K562 (cell line): ENCODE data around the gene CLDN5. TPM values are rescaled to one million over a fixed set of nuclear protein-coding genes. Genes with fewer than 3 reads are reported as not detected.

Experiments used
- ADNP ChIP-seq: fragments of 200-800 bp; sonication (Bioruptor generic); IDR thresholded peaks from 2 replicates; pipeline ENCODE4 v1.6.1; 2016; ENCODE audit warnings: missing genetic modification characterization, missing compliant biosample characterization
- ATF1 ChIP-seq, 2 experiments: fragments of 450-650 bp in 1 of 2; IDR thresholded peaks; 2 replicates each; pipeline ENCODE4 v1.6.1; 2016; ENCODE audit warnings: missing compliant biosample characterization in 1 of 2, missing genetic modification characterization in 1 of 2
- CBFB ChIP-seq: sonication (generic); formaldehyde crosslinking; IDR thresholded peaks from 2 replicates; pipeline ENCODE4 v1.4.0; 2020; ENCODE audit warnings: mild to moderate bottlenecking, missing genetic modification reagents
- E2F3 ChIP-seq: fragments of 250-450 bp; sonication (Bioruptor Pico); IDR thresholded peaks from 2 replicates; pipeline ENCODE4 v1.4.0; 2020; ENCODE audit warnings: mild to moderate bottlenecking
- FOS ChIP-seq: IDR thresholded peaks from 3 replicates; pipeline ENCODE4 v1.6.1; 2011; ENCODE audit not compliant: insufficient read length; ENCODE audit errors: extremely low read depth
- GABPB2 ChIP-seq: fragments of 250-450 bp; sonication (Bioruptor Pico); conservative IDR thresholded peaks from 2 replicates; pipeline ENCODE4 v1.5.1; 2021; ENCODE audit warnings: mild to moderate bottlenecking
- MAFF ChIP-seq: IDR thresholded peaks from 2 replicates; pipeline ENCODE4 v1.6.1; 2012; ENCODE audit warnings: low read length, improper control_type of control experiment
- MED1 ChIP-seq: sonication (generic); formaldehyde crosslinking; IDR thresholded peaks from 2 replicates; pipeline ENCODE4 v1.8.1; 2023; ENCODE audit warnings: missing genetic modification reagents, borderline replicate concordance
- NFXL1 ChIP-seq: fragments of 450-650 bp; formaldehyde crosslinking; IDR thresholded peaks from 2 replicates; pipeline ENCODE4 v1.4.0; 2021; ENCODE audit warnings: mild to moderate bottlenecking
- POLR2A ChIP-seq: fragments of 450-650 bp; conservative IDR thresholded peaks from 2 replicates; pipeline ENCODE4 v1.6.1; 2016
- POLR2AphosphoS2 ChIP-seq: IDR thresholded peaks from 2 replicates; pipeline ENCODE4 v1.6.1; 2012; ENCODE audit warnings: low read length, improper control_type of control experiment
- POLR2AphosphoS5 ChIP-seq: IDR thresholded peaks from 2 replicates; pipeline ENCODE4 v1.6.1; 2011; ENCODE audit warnings: mild to moderate bottlenecking, low read depth, low read length, moderate library complexity; ENCODE audit not compliant: control insufficient read depth, insufficient read depth
- RBBP5 ChIP-seq: fragments of 200-600 bp; sonication (generic); IDR thresholded peaks from 2 replicates; pipeline ENCODE4 v1.6.1; 2012; ENCODE audit warnings: borderline replicate concordance, mild to moderate bottlenecking, low read length, control low read depth, inconsistent platforms; ENCODE audit not compliant: insufficient read depth, poor library complexity, severe bottlenecking
- TBL1XR1 ChIP-seq, 2 experiments: IDR thresholded peaks; 2 replicates each; pipeline ENCODE4 v1.6.1; 2012; ENCODE audit warnings: improper control_type of control experiment in 2 of 2, low read length in 2 of 2, mild to moderate bottlenecking in 1 of 2
- THAP12 ChIP-seq: fragments of 250-450 bp; sonication (Bioruptor Pico); IDR thresholded peaks from 2 replicates; pipeline ENCODE4 v1.9.0; 2021; ENCODE audit warnings: mild to moderate bottlenecking, inconsistent platforms
- ZNF518B ChIP-seq: fragments of 250-450 bp; sonication (Bioruptor Pico); IDR thresholded peaks from 2 replicates; pipeline ENCODE4 v1.5.0; 2021; ENCODE audit warnings: mild to moderate bottlenecking, moderate library complexity
- polyA plus RNA-seq, 8 experiments: library from polyadenylated mRNA; depleted of rRNA in 4 of 8; stranded (reverse) in 5 of 8; unstranded in 3 of 8; fragments of >200 nt; fragmentation: Nextera tagmentation in 2 of 8; fragmentation: Illumina TruSeq in 1 of 8; extraction: Ambion mirVana in 2 of 8; extraction: Trizol in 1 of 8; gene quantifications; 2 replicates each; pipeline versions ENCODE4 v1.2.1 to v1.2.3, GENCODE V29; 2011 to 2014; ENCODE audit warnings: inconsistent platforms in 1 of 8, missing spikeins in 1 of 8
- total RNA-seq, 7 experiments: library from RNA; depleted of rRNA in 6 of 7; stranded (reverse); fragments of >200 nt in 6 of 7; fragmentation: Illumina TruSeq in 2 of 7; extraction: Trizol in 2 of 7; gene quantifications; 2 replicates each; pipeline versions ENCODE4 v1.2.1 to v1.2.3, GENCODE V29; 2011 to 2021; ENCODE audit warnings: low replicate concordance in 1 of 7

CLDN5 gene
- total and polyA plus RNA-seq, 9 of the 15 experiments (the other 6 are each of a cell fraction or from before 2014, with no cell fraction given) = 0.20 TPM; not detected in 8

DNA sequence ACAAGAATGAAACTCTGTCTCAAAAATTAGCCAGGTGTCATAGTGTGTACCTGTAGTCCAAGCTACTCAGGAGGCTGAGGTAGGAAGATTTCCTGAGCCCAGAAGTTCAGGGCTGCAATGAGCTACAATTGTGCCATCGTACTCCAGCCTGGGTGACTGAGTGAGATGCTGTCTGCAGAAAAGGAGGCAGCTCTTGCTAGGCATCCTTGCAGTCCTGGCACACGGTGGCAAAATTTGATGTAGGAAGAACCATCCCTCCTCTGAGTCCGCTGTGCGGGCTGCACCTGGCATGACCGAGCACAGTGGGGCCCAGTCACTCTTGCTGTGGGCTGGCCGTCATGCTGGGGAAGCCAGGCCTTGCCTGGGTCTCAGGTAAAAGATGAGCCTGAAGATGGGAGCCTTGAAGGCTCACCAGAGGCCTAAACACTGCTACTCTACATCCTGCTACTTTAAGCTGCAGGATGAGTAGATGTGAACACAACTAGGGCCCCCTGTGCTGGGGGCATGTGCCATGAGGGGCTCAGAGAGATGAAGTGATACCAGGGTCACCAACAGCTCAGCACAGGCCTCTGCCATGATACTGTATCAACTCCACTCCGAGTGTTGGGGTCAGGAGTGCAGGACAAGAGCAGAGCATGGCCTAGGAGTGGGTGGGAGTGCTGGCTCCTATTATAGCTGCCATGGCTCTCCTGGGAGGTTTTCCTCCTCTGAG, 25.9 kb downstream of the CLDN5 start (continued):
- TF ChIP-seq ZNF518B (CRISPR knock-in tag) (no peak), NFXL1 (CRISPR knock-in tag) (no peak), POLR2A (peak; percentile 44), GABPB2 (CRISPR knock-in tag) (0 out of 2 replicates have a peak, but pooled peaks have one; percentile 52), MED1 (no peak), ADNP (tag) (no peak), TBL1XR1 (IDR thresholded peaks at IDR 0.05; ENCODE audit: low read length in 2 of 2) (no peak), POLR2AphosphoS2 (peak; percentile 62; the same call in 1 of the 2 replicates), MAFF (no peak), ATF1 (CRISPR knock-in tag; IDR thresholded peaks at IDR 0.05) (0 out of 2 replicates have a peak, but pooled peaks have one; percentile 40), ATF1 (tag; IDR thresholded peaks at IDR 0.05) (no peak), E2F3 (CRISPR knock-in tag) (no peak), THAP12 (CRISPR knock-in tag) (peak; percentile 52; the same call in 1 of the 2 replicates), RBBP5 (peak; percentile 15), POLR2AphosphoS5 (peak; percentile 62; the same call in 1 of the 2 replicates), CBFB (CRISPR knock-in tag) (0 out of 2 replicates have a peak, but pooled peaks have one; percentile 49), FOS (no peak)
